ENCODE results near the gene POLR2A. TPM values are rescaled to one million over a fixed set of nuclear protein-coding genes. Genes with fewer than 3 reads are reported as not detected.

Gene POLR2A
- total RNA-seq, result 100 to 1,000 TPM in 1 of 2 donors, 10 to 100 TPM in 1; 73.5 to 137 TPM

DNA sequence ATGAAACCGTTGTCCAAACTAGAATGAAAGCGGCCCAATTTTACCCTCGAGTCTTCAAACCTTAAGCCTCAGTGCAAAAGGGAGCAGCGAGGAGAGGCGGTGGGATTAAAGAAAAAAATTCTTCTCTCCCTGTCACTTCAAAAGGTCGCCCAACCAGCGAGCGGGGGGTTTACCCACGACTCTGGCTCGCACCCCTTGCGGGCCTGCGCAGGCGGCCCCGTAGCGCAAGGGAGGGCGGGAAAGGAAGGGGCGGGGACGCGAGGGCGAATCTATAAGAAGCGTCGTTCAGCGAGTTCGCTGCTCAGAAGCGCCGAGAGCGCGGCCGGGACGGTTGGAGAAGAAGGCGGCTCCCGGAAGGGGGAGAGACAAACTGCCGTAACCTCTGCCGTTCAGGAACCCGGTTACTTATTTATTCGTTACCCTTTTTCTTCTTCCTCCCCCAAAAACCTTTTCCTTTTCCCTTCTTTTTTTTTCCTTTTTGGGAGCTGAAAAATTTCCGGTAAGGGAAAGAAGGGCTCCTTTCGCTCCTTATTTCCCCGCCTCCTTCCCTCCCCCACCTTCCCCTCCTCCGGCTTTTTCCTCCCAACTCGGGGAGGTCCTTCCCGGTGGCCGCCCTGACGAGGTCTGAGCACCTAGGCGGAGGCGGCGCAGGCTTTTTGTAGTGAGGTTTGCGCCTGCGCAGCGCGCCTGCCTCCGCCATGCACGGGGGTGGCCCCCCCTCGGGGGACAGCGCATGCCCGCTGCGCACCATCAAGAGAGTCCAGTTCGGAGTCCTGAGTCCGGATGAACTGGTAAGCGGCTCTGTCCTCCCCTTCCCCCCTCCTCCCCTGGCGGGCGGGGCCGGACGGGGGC is at the start of gene POLR2A:
POLR2A (plus strand) TSS at position 300 of the 852 bp plus-strand sequence.
- peak within 1 kb of the TSS; percentile 93 for H3K27ac ChIP-seq
- intact Hi-C loops (cut with DNase I), result loop anchor here (2.0 kb wide), 1 partner anchor 47 kb away; no protein-coding TSS in a partner anchor
- H3K4me1 ChIP-seq, result peaks cover 22% of the 10 kb centered on the region
- DNase-seq, result peak; percentile 98
- peak within 1 kb of the TSS; percentile 85 to 99 for H3K9ac ChIP-seq (ENCODE audit: low read depth in 2 of 2, low read length in 2 of 2)
- peak within 1 kb of the TSS; percentile 50 for H3K4me3 ChIP-seq
- TF ChIP-seq, protein P1, sequence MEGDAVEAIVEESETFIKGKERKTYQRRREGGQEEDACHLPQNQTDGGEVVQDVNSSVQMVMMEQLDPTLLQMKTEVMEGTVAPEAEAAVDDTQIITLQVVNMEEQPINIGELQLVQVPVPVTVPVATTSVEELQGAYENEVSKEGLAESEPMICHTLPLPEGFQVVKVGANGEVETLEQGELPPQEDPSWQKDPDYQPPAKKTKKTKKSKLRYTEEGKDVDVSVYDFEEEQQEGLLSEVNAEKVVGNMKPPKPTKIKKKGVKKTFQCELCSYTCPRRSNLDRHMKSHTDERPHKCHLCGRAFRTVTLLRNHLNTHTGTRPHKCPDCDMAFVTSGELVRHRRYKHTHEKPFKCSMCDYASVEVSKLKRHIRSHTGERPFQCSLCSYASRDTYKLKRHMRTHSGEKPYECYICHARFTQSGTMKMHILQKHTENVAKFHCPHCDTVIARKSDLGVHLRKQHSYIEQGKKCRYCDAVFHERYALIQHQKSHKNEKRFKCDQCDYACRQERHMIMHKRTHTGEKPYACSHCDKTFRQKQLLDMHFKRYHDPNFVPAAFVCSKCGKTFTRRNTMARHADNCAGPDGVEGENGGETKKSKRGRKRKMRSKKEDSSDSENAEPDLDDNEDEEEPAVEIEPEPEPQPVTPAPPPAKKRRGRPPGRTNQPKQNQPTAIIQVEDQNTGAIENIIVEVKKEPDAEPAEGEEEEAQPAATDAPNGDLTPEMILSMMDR (IDR thresholded peaks at IDR 0.05), result no peak
- H3K27me3 ChIP-seq, result no peaks in the 10 kb centered on the region
- no peaks in the 10 kb centered on the region for H3K36me3 ChIP-seq
- no peaks in the 10 kb centered on the region for H3K9me3 ChIP-seq

DNA sequence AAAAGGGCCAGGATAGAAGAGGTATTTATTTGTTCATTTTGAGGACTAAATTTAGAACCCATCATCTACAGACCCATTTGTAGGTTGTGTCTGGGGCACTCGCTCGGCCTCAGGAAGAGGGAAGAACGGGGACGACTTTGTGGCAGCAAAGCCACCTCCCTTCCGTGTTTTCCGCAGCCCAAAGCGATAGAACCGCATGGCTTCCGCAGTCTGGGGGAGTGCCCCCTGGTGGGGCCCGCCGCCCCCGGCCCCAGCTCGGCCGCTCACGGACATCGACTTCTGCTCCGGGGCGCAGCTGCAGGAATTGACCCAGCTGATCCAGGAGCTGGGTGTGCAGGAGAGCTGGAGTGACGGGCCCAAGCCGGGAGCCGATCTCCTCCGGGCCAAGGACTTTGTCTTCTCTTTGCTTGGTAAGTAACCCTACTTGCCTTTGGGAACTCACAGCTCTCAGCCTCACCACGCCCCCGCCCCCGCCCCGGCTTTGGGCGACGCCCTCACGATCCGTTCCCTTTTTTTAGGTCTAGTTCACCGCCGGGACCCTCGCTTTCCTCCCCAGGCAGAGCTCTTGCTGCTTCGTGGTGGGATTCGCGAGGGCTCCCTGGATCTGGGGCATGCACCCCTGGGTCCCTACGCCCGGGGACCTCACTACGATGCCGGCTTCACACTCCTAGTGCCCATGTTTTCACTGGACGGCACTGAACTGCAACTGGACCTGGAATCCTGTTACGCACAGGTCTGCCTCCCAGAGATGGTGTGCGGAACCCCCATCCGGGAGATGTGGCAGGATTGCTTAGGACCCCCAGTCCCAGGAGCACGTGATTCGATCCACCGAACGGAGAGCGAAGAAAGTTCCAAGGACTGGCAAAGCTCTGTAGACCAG is 48.2 kb upstream of the POLR2A start:
- peak; percentile 75 for DNase-seq
- Histone ChIP-seq H3K9me3 (no peaks in the 10 kb centered on the region), H3K4me1 (peaks cover 18% of the 10 kb centered on the region), H3K27ac (peak overlapping the region; percentile 91), H3K36me3 (no peaks in the 10 kb centered on the region), H3K4me3 (peak overlapping the region; percentile 69), H3K27me3 (peaks cover 31% of the 10 kb centered on the region), H3K9ac (ENCODE audit: low read depth in 2 of 2, low read length in 2 of 2) (peak overlapping the region; percentile 81 to 94)
- TF ChIP-seq, protein P1 (IDR thresholded peaks at IDR 0.05), result no peak
- intact Hi-C loops (cut with DNase I), result loop anchor here (2.0 to 10.0 kb wide), 3 partner anchors 49 to 149 kb away; partner anchors contain the start of genes MPDU1, POLR2A and TMEM95

DNA sequence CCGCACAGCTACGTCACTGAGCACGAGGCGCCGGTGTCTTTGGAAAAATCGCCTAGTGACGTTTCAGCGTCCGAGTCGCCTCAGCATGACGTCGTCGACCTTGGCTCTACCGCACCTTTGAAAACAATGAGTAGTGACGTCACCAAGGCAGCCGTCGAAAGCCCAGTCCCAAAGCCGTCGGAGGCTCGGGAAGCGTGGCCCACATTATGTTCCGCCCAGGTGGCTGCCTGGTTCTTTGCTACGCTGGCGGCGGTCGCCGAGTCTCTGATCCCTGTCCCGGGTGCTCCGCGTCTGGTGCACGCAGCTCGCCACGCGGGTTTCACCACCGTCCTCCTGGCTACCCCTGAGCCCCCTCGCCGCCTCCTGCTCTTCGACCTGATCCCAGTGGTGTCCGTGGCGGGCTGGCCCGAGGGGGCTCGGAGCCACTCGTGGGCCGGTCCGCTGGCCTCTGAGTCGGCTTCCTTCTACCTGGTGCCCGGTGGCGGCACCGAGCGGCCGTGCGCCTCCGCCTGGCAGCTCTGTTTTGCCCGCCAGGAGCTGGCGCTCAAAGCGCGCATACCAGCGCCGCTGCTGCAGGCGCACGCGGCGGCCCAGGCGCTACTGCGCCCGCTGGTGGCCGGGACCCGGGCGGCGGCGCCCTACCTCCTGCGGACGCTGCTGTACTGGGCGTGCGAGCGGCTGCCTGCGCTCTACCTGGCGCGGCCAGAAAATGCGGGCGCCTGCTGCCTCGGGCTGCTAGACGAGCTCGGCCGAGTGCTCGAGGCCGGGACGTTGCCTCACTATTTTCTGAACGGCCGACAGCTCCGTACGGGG is 47.4 kb upstream of the POLR2A start:
- H3K9ac ChIP-seq (ENCODE audit: low read depth in 2 of 2, low read length in 2 of 2), result peak overlapping the region; percentile 0 to 94
- H3K27me3 ChIP-seq, result peaks cover 38% of the 10 kb centered on the region
- H3K4me1 ChIP-seq, result peaks cover 18% of the 10 kb centered on the region

DNA sequence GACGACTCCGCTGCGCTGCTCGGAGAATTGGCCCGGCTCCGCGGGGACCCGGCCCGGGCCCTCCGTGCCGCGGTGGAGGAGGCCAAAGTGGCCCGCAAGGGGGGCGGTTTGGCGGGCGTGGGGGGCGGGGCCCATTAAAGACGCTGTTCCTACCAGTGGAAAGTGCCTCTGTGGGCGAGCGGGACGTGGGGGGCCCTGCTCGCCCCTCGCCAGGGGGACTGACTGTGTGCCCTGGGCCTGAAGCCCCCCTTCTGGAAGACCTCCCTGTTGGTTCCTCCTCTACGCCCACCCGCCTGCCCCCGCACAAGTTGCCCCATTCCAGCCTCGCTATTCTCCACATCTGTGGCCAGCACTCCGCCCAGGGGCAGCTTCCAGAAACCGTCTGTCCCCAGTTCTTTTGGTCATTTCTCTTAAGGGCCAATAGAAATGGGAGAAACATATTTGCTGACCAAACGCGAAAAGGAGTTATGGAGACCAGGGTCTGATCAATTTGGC is 46.8 kb upstream of the POLR2A start:
- Histone ChIP-seq H3K27ac (peak overlapping the region; percentile 91), H3K9me3 (no peaks in the 10 kb centered on the region), H3K4me1 (peaks cover 18% of the 10 kb centered on the region), H3K9ac (ENCODE audit: low read depth in 2 of 2, low read length in 2 of 2) (peak overlapping the region in 1 of 2 donors; percentile 26), H3K4me3 (peak overlapping the region; percentile 69), H3K36me3 (no peaks in the 10 kb centered on the region), H3K27me3 (peaks cover 38% of the 10 kb centered on the region)
- no peak for DNase-seq
- intact Hi-C loops (cut with DNase I), result loop anchor here (2.0 to 10.0 kb wide), 3 partner anchors 47 to 147 kb away; partner anchors contain the start of genes MPDU1, POLR2A and TMEM95
- TF ChIP-seq, protein P1 (IDR thresholded peaks at IDR 0.05), result no peak

More for the DNA sequence above, 47.4 kb upstream of the POLR2A start:
- intact Hi-C loops (cut with DNase I), result loop anchor here (2.0 to 10.0 kb wide), 3 partner anchors 48 to 148 kb away; partner anchors contain the start of genes MPDU1, POLR2A and TMEM95
- TF ChIP-seq, protein P1 (IDR thresholded peaks at IDR 0.05), result peak; percentile 73
- Histone ChIP-seq H3K4me3 (peak overlapping the region; percentile 69), H3K27ac (peak overlapping the region; percentile 91), H3K36me3 (no peaks in the 10 kb centered on the region), H3K9me3 (no peaks in the 10 kb centered on the region)
- peak; percentile 80 for DNase-seq

All from colonic mucosa (tissue), 4 donors.